ENCODE measurements around the gene TEX19.

DNA sequence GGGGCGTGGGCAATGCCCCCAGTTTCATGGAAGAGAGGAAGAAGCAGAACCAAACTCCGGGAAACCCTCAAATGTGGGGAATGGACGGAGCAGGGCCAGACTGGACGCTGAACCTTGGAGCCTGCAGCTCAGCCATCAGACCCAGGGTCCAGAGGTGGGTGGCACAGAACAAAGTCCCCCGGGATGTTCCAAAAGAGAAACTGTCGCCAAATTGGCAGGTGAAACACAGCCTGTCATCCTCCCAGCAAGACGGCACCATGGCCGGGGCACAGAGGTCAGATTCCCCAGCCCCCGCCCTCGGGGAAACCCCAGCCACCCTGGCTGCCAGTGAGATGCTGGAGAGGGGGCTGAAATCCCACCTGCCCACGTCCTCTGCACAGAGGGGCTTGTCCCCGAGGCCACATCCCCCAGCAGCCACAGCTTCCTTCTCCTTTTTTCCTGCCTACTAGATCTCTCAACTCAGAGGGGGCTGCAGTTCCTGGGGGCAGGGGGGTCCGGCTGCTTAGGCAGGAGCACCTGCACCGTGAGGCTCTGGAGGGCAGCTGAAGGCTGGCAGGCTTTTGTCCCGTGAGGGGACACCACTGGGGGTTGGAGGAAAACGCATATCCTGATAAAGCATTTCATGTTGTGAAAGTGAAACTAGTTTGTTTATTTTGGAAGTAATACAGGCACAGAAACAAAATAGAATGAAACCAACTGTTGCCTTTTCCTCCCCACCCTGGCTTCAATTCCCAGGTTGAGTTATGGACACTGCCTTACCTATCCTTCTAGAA, 24.2 kb upstream of the TEX19 start:
- TF ChIP-seq GATAD2A (IDR thresholded peaks at IDR 0.05) (no peak), EP300 (IDR thresholded peaks at IDR 0.05; ENCODE audit: low read length) (no peak)
